Parathyroid adenoma (tissue), 2 donors: ENCODE measurements around the gene ADAT3.

Experiments
- H2AFZ ChIP-seq: fragments of 300-600 bp; sonication (generic); one replicate; pipeline ENCODE4 v1.7.0; 2017; ENCODE audit warnings: antibody characterized with exemption, mild to moderate bottlenecking
- H3K27ac ChIP-seq: fragments of 300-600 bp; sonication (generic); one replicate; pipeline ENCODE4 v1.7.0; 2017
- H3K27me3 ChIP-seq: fragments of 300-600 bp; sonication (generic); one replicate; pipeline ENCODE4 v1.7.0; 2017; ENCODE audit warnings: low read length; ENCODE audit not compliant: control insufficient read depth, insufficient read depth
- H3K36me3 ChIP-seq: fragments of 300-600 bp; sonication (generic); one replicate; pipeline ENCODE4 v1.7.0; 2017; ENCODE audit warnings: low read length; ENCODE audit not compliant: control insufficient read depth, insufficient read depth
- H3K4me1 ChIP-seq: fragments of 300-600 bp; sonication (generic); one replicate; pipeline ENCODE4 v1.7.0; 2017; ENCODE audit warnings: control low read depth
- H3K4me2 ChIP-seq: fragments of 300-600 bp; sonication (generic); one replicate; pipeline ENCODE4 v1.7.0; 2017; ENCODE audit warnings: low read length
- H3K4me3 ChIP-seq: fragments of 300-600 bp; sonication (generic); one replicate; pipeline ENCODE4 v1.7.0; 2017; ENCODE audit warnings: low read depth, low read length
- H3K79me2 ChIP-seq: fragments of 300-600 bp; sonication (generic); one replicate; pipeline ENCODE4 v1.7.0; 2017; ENCODE audit warnings: control low read depth
- H3K9ac ChIP-seq: fragments of 300-600 bp; sonication (generic); one replicate; pipeline ENCODE4 v1.7.0; 2017; ENCODE audit warnings: mild to moderate bottlenecking
- H3K9me3 ChIP-seq: fragments of 300-600 bp; sonication (generic); one replicate; pipeline ENCODE4 v1.7.0; 2017; ENCODE audit warnings: low read length; ENCODE audit not compliant: control insufficient read depth
- TF ChIP-seq, protein P1 (sequence below): fragments of 300-600 bp; sonication (generic); IDR thresholded peaks from one replicate; pipeline ENCODE4 v1.7.0; 2017; ENCODE audit warnings: antibody characterized with exemption, mild to moderate bottlenecking
- donor health status: primary hyperparathyroidism.

The ADAT3 gene

DNA sequence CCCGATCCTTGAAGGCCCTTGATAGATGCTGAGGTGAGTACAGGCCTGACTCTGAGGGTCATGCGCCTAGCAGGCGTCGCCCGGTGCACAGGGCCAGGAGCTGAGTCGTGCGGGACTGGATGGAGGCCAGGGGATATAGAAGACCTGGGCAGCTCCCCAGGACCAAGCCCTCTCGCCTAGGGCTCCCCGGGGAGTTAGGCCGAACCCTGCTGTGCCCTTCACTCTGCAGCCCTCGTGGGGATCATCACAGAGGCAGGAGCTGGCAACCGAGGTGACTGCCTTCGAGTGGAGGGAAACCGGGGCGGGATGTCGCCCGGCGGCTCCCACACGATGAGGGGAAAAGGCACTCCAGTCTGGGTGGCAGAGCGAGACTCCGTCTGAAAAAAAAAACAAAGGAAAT lies 47.4 kb downstream of the ADAT3 start:
- Histone ChIP-seq H2AFZ (no peak overlapping the region), H3K27ac (no peak overlapping the region), H3K27me3 (no peaks in the 10 kb centered on the region), H3K4me1 (no peaks in the 10 kb centered on the region), H3K4me2 (no peak overlapping the region), H3K79me2 (peaks cover 75% of the 10 kb centered on the region), H3K9ac (no peak overlapping the region), H3K36me3 (no peaks in the 10 kb centered on the region), H3K9me3 (no peaks in the 10 kb centered on the region), H3K4me3 (no peak overlapping the region)
- TF ChIP-seq, protein P1, sequence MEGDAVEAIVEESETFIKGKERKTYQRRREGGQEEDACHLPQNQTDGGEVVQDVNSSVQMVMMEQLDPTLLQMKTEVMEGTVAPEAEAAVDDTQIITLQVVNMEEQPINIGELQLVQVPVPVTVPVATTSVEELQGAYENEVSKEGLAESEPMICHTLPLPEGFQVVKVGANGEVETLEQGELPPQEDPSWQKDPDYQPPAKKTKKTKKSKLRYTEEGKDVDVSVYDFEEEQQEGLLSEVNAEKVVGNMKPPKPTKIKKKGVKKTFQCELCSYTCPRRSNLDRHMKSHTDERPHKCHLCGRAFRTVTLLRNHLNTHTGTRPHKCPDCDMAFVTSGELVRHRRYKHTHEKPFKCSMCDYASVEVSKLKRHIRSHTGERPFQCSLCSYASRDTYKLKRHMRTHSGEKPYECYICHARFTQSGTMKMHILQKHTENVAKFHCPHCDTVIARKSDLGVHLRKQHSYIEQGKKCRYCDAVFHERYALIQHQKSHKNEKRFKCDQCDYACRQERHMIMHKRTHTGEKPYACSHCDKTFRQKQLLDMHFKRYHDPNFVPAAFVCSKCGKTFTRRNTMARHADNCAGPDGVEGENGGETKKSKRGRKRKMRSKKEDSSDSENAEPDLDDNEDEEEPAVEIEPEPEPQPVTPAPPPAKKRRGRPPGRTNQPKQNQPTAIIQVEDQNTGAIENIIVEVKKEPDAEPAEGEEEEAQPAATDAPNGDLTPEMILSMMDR: no peak

DNA sequence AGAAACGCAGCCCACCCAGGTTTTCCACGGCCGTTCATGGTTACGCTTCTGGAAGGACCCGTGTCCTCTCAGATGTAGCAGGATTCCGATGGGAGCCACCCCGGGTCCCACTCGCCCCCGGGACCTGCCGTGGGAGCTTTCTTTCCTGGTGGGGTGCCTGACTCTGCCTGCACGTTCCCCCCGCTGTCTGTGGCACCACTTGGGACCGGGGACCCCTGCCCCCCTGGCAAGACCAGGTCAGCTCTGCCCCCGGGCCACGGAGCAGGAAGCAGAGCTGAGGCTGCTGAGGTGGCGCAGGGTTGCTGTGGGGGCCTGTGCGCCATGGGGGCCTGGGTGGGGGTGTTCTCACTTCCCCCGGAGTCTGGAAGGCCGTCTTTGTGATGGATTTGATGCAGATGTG lies 47.8 kb downstream of the ADAT3 start:
- H3K9me3 ChIP-seq: no peaks in the 10 kb centered on the region
- no peak overlapping the region for H2AFZ ChIP-seq
- H3K9ac ChIP-seq: no peak overlapping the region
- H3K4me1 ChIP-seq: no peaks in the 10 kb centered on the region
- peaks cover 74% of the 10 kb centered on the region for H3K79me2 ChIP-seq
- H3K27ac ChIP-seq: no peak overlapping the region
- no peak overlapping the region for H3K4me2 ChIP-seq
- no peak overlapping the region for H3K4me3 ChIP-seq
- H3K27me3 ChIP-seq: no peaks in the 10 kb centered on the region
- no peaks in the 10 kb centered on the region for H3K36me3 ChIP-seq
- TF ChIP-seq, protein P1: no peak

DNA sequence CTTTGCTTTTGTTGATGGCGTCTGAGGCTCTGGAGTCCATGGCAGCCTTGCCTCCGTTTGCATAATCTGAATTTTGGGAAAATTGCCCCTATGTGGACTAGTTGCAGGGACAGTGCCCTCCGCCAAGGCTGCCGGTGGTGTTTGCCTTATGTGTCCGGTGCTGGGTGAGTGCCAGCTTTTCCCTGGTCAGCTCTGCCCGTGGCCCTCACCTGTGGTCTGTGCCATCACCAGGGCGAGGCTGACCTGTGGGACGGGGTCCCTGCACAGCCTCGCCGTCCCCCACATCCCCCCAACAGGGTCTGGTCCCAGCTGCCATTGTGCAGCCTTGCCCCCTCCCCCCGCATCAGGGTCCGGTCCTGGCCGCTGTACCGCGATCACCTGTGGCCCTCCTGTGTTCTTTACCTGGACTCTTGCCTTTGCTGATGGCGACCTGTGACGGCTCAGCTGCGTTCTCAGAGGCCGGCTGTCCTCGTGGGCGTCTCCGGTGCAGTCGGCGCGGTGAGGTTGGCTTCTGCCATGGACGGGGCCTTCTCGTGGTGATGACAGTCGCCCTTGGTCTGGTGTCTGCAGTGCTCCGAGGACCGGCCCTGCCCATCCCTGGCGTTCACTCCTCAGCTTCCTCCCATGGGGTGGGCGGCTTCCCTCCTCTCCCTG lies 48.4 kb downstream of the ADAT3 start:
- Histone ChIP-seq H3K9ac (no peak overlapping the region), H3K4me3 (no peak overlapping the region), H3K4me1 (no peaks in the 10 kb centered on the region), H3K27ac (no peak overlapping the region), H3K79me2 (peaks cover 73% of the 10 kb centered on the region), H3K9me3 (no peaks in the 10 kb centered on the region), H3K36me3 (no peaks in the 10 kb centered on the region), H3K27me3 (no peaks in the 10 kb centered on the region), H2AFZ (no peak overlapping the region), H3K4me2 (no peak overlapping the region)
- TF ChIP-seq, protein P1: no peak

DNA sequence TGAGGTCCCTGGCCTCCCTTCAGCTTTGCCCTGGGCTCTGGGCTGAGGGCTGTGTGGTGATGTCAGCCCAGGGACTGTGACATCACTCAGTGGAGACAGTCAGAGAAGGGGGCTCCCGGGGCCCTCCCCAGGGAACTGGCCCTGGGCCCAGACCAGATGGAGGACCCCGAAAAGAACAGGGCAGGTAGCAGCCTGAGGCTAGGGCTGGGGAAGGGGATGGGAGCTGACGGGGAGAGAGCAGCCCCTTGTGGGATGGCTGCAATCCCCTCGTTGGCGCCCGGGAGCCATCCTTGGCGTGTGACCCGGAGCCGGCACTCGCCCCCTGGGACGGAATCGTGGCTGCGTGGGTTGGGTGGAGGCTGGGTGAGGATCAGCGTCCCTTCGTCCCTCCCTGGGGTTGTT lies 49.3 kb downstream of the ADAT3 start:
- no peak overlapping the region for H3K4me2 ChIP-seq
- no peak overlapping the region for H3K4me3 ChIP-seq
- H3K4me1 ChIP-seq: no peaks in the 10 kb centered on the region
- H3K36me3 ChIP-seq: no peaks in the 10 kb centered on the region
- H3K9ac ChIP-seq: no peak overlapping the region
- H2AFZ ChIP-seq: no peak overlapping the region
- no peaks in the 10 kb centered on the region for H3K27me3 ChIP-seq
- no peaks in the 10 kb centered on the region for H3K9me3 ChIP-seq
- TF ChIP-seq, protein P1: no peak
- peaks cover 69% of the 10 kb centered on the region for H3K79me2 ChIP-seq
- no peak overlapping the region for H3K27ac ChIP-seq
